NB4 (cell line): Measurements from ENCODE around the gene TARDBP.
"Not testable (repeated sequence)": the region's sequence is repeated elsewhere in the genome, so short reads cannot be mapped to it uniquely, and the experiment has no call there.

Experiments used
- DNase-seq: peaks from one replicate; pipeline ENCODE4 v3.0.0; 2010; ENCODE audit warnings: low read depth
- H3K4me3 ChIP-seq: one replicate; pipeline ENCODE4 v1.5.1; 2011; ENCODE audit warnings: mild to moderate bottlenecking, low read depth, low read length, moderate library complexity
- CTCF ChIP-seq: IDR thresholded peaks from one replicate; pipeline ENCODE4 v1.5.1; 2012; ENCODE audit warnings: low read depth, low read length
- MYC ChIP-seq: IDR thresholded peaks from 2 replicates; pipeline ENCODE4 v1.6.1; 2011; ENCODE audit warnings: low read depth, low read length
- POLR2A ChIP-seq: IDR thresholded peaks from 2 replicates; pipeline ENCODE4 v1.6.1; 2011; ENCODE audit warnings: mild to moderate bottlenecking; ENCODE audit not compliant: insufficient read length; ENCODE audit errors: extremely low read depth
- TF ChIP-seq, protein P1 (sequence below): IDR thresholded peaks from 2 replicates; pipeline ENCODE4 v1.6.1; 2011; ENCODE audit warnings: low read depth, low read length

TARDBP gene

GRCh38 chr1:10980094-10980577 lies 32.3 kb upstream of the TARDBP start:
- TF ChIP-seq MYC (no peak), POLR2A (no peak), CTCF (no peak)
- TF ChIP-seq, protein P1, sequence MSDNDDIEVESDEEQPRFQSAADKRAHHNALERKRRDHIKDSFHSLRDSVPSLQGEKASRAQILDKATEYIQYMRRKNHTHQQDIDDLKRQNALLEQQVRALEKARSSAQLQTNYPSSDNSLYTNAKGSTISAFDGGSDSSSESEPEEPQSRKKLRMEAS = no peak
- no peak for DNase-seq
- H3K4me3 ChIP-seq = no peak overlapping the region

DNA sequence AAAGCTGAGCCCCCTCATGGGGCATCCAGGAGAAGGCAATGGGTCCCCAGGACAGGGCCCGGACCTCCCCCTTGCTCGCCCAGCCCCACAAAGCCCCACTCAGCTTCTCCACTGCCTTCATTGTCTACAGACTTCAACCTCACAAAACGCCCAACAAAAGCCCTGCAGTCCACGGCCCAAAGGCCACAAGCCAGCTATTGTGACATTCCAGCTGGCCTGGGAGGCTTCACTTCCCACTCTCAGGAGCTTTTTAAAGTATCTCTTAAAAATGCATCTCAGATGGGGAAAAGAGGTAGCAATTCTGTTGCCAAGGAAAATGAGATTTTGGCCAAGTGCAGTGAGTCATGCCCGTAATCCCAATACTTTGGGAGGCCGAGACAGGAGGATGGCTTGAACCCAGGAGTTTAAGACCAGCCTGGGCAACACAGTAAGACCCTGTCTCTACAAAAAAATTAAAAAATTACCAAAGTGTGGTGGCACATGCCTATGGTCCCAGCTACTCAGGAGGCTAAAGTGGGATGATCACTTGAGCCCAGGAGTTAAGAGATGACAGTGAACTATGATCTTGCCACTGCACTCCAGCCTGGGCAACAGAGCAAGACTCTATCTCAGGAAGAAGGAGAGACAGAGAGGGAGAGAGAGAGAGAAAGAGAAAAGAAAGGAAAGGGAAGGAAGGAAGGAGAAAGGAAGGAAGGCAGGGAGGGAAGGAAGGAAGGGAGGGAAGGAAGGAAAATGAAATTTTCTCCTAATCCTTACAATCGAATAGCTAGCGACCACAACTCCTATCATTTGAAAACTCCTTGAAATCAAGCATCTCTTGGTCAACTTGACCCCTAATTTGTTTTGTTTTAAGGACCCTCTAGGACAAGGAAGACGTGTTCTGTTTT lies 31.4 kb upstream of the TARDBP start:
- H3K4me3 ChIP-seq = no peak overlapping the region
- TF ChIP-seq CTCF = no peak
- TF ChIP-seq, protein P1 = no peak
- TF ChIP-seq POLR2A = no peak
- no peak for TF ChIP-seq MYC
- no peak for DNase-seq

DNA sequence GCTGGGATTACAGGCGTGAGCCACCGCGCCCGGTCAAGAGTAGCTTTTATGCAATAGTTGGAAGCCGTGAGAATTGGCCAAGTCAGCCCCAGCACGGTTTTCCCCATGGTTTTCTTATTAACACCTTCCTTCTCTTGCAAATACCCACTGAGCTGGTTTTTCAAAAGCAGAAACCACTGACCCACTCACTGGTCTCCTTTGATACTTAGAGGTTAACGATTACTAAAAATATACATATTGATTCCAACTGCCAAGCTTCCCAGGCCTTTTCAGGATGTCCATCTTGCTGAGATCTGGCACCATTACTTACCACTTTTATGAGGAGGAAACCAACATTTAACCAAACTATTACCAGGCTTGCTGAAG lies 25.9 kb upstream of the TARDBP start:
- H3K4me3 ChIP-seq = no peak overlapping the region
- DNase-seq = no peak
- TF ChIP-seq POLR2A = no peak
- TF ChIP-seq MYC = no peak
- TF ChIP-seq CTCF = no peak
- TF ChIP-seq, protein P1 = no peak

GRCh38 chr1:10987840-10988417 lies 24.5 kb upstream of the TARDBP start:
- DNase-seq = no peak
- H3K4me3 ChIP-seq = no peak overlapping the region
- TF ChIP-seq CTCF (no peak), POLR2A (no peak), MYC (no peak)
- TF ChIP-seq, protein P1 = no peak

DNA sequence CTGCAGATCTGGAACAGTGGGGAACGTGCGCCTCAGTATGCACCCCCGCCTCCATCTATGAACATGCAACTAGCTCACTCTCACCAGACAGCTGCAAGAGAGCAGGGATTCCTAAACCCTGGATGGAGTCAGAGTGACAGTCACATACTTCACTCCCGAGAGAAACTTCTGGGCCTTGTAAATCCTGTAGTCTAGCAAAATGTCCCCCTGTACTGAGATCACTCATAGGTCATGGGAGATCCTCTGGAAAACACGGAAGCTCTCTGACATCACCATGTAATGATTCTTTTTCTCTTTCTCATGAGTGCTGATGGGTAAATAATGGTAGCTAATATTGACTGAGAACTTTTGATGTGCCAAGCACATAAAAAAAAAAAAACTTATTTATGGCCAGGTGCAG lies 23.4 kb upstream of the TARDBP start:
- DNase-seq = no peak
- TF ChIP-seq, protein P1 = no peak
- TF ChIP-seq MYC (no peak), CTCF (no peak), POLR2A (no peak)
- H3K4me3 ChIP-seq = no peak overlapping the region

GRCh38 chr1:10989920-10990516 lies 22.4 kb upstream of the TARDBP start:
- not testable (repeated sequence) for DNase-seq, H3K4me3 ChIP-seq
